HG03558 (cell line): ENCODE results near the gene RTN3.

Experiments used
- ATAC-seq: cut with Tn5 transposase; IDR thresholded peaks from one replicate; pipeline ENCODE4 v1.9.1; 2021; ENCODE audit warnings: moderate number of reproducible peaks; ENCODE audit not compliant: unreplicated experiment; ENCODE audit errors: extremely low read depth

The RTN3 gene

DNA sequence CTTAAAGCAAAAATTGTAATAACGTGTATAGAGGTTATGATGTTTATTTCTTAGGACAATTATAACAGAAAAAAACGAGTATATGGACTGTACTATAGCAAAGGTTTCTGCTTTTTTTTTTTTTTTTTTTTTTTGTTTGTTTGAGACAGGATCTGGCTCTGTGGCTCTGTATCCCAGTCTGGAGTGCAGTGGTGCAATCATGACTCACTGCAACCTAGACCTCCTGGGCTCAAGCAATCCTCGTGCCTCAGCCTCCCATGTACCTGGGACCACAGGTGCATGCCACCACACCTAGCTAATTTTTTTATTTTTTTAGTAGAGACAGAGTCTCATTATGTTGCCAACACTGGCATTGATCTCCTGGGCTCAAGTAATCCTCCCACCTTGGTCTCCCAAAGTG is 48.0 kb downstream of the RTN3 start:
- ATAC-seq = no peak

DNA sequence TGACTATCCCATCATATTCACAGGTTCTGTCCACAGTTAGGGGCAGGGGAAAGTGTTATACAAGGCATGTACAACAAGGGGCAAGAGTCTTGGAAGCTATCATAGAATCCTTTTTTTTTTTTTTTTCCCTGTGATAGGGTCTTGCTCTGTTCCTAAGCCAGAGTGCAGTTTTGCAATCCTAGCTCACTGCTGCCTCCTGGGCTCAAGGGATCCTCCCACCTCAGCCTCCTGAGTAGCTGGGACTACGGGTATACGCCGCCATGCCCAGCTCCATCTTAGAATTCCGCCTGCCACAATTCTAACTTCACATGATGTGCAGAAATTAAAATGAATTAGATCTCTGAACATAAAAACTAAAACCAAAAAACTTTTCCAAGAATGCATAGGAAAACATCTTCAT is 55.6 kb downstream of the RTN3 start:
- no peak for ATAC-seq

GRCh38 chr11:63737718-63738117 is 56.4 kb downstream of the RTN3 start:
- ATAC-seq = no peak

GRCh38 chr11:63738720-63739360 is 57.5 kb downstream of the RTN3 start:
- ATAC-seq = no peak

DNA sequence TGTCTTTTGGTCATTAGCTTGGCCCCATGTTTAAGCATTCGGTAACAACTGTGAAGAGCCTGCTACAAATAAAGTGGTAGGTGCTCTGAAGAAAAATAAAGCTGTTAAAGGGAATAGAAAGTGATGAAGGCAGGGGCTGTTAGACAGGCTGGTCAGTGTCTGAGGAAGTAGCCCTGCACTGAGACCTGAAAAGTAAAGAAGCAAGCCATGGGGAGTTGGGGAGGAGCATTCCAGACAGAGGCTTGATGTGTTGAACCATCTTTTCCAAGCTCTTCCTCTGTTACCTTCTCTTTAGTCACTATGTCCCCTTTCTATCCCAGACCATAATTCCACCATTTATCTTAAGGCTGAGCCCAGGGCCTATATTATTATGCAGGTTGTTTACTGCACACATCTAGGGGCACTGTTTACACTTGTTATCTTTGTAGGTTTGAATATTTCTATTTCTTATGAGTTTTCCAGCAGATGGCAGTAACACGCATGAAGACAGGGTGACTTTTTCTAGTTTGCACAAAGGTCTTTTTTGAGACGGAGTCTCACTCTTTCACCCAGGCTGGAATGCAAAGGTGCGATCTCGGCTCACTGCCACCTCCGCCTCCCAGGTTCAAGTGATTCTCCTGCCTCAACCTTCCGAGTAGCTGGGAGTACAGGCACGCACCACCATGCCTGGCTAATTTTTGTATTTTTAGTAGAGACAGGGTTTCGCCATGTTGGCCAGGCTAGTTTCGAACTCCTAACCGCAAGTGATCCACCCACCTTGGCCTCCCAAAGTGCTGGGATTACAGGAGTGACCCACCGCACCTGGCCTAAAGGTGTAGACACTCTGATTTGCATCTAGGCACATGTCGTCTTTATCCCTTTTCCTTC is 64.2 kb downstream of the RTN3 start:
- no peak for ATAC-seq

GRCh38 chr11:63747011-63747410 is 65.7 kb downstream of the RTN3 start:
- no peak for ATAC-seq

DNA sequence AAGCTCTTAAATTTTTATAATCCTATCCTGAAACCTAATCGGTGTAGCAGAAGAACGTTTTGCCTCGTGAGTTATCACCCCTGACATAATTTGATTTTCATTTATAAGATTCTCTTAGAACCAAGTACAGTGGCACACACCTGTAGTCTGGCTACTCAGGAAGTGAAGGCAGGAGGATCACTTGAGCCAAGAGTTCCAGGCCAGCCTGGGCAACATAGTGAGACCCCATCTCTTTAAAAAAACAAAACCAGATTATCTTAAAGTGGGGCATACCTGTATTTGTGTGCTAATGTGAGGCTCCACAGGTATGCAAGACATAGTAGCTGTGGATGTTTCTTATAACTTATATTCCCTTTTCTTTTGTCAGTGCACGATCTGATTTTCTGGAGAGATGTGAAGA is 68.3 kb downstream of the RTN3 start:
- ATAC-seq = no peak

DNA sequence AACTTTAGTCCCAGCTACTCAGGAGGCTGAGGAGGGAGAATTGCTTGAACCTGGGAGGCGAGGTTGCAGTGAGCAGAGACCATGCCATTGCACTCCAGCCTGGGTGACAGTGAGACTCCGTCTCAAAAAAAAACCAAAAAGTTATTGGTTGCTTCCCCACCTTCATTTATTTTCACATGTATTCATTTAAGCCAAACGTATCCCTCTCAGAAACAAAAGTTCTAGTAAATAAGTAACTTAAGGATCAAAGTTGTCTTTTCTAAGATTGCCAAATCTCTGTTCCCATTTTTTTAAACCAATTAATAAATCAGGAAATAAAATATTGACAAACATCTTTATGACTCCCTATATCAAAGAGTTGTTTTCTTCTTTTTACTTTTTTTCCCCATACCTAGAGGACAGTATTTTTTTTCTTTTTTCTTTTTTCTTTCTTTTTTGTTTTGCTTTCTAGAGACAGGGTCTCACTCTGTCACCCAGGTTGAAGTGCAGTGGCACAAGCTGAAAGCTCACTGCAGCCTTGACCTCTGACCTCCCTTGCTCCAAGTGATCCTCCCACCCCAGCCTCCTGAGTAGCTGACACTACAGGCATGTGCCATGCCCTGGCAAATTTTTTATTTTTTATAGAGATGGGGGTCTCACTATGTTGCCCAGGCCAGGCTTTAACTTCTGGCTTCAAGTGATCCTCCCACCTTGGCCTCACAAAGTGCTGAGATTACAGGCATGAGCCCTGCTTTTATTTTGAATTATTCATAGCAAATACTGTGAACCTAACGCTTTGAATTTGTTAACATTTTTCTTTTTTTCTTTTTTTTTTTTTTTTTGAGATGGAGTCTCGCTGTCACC is 75.8 kb downstream of the RTN3 start:
- no peak for ATAC-seq

DNA sequence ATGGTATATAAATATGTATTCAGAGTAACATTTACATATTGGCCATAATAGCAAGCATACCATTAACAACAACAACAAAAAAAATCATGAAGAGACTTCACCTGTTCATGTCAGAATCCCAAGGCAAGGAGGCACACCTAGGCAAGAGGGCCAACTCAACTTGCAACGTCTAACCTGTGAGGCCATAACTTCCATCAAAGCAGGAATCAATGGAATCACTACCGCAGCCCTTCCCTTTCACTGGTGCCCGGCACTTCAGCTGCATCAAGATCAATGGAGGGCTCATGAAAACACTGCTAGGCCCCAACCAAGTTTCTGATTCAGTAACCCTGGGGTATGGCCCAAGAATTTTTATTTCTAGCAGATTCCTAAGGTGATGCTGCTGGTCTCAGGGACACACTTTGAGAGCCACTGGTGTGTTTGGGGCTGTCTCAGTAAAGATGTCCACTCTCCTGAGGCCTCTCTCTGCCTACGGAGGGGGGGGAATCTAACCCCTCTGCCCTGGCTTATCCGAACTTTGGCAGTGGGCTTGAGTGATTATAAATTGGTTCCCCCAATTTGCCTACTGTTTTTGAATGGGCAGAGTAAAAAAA is 79.3 kb downstream of the RTN3 start:
- no peak for ATAC-seq

GRCh38 chr11:63761188-63761587 is 79.9 kb downstream of the RTN3 start:
- ATAC-seq = no peak

DNA sequence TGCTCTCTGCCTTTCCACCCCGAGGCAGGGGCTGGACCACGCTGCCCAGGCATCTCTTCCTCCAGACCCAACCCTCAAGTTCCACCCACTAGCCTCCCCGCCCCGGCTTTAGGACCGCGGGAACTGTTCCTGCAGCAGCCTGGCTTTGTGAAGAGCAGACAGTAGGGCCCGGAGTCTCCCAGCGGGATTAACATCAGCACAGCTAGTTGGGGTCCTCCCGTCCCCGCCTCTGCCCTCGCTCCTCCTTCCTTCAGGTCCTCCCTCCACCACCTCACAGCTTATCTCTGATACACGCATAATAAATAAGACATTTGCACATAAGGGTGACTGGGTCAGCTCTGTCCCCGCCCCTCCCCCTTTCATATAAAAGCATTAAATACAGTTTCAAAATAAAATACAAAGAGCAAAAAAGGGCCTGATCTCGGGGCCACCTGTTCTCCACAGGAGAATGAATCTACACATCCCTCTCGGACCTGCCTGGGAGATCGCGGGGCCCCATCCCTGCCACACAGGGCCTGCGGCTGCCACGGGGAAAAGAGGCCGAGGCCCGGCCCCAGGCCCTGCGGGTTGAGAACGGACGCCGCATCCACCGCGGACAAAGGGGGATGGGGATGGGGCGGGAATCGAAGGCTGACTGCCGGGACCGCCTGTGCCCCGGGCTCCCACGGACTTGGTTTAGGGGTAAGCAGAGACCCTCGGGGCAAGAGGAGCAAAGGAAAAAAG is 80.8 kb downstream of the RTN3 start:
- no peak for ATAC-seq

DNA sequence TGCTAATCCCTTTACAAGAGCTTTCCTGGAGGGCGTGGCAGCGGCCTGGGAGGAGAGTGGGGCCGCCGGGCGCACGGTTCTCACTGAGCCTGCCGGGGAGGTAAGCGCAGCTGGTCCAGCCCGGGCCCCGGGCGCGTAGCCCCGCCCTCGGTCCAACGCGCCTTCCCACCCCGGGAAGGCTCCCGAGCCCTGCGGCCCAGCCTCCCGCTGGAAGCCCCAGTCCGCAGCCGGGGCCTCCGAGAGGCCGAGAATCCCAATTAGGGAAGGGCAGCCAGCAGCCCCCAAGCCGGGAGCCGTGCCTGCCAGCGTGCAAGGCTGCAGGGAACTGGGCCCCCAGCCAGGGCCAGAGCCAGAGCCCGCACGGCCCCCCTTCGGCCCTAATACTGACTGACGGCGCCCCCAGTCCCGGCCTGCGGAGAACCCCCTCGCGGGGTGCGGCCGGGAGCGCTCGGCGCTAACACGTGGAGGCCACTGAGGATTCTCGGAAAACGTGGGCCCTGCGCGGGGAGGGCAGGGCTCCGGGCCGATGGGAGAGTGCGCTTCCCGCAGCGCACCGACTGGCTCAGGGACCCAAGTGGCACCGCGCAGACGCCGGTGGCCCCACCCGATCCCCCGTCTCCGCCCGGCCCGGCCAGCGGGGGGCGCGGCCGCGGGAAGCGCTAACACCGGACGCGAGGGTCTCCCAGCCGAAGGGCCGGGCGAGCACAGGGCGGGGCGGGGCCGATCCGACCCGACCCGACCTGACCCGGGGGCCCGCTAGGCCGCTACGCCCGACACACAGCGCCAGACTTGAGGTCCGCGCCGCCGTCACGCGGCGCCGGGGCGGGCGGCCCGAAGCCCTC is 81.6 kb downstream of the RTN3 start:
- ATAC-seq = no peak

DNA sequence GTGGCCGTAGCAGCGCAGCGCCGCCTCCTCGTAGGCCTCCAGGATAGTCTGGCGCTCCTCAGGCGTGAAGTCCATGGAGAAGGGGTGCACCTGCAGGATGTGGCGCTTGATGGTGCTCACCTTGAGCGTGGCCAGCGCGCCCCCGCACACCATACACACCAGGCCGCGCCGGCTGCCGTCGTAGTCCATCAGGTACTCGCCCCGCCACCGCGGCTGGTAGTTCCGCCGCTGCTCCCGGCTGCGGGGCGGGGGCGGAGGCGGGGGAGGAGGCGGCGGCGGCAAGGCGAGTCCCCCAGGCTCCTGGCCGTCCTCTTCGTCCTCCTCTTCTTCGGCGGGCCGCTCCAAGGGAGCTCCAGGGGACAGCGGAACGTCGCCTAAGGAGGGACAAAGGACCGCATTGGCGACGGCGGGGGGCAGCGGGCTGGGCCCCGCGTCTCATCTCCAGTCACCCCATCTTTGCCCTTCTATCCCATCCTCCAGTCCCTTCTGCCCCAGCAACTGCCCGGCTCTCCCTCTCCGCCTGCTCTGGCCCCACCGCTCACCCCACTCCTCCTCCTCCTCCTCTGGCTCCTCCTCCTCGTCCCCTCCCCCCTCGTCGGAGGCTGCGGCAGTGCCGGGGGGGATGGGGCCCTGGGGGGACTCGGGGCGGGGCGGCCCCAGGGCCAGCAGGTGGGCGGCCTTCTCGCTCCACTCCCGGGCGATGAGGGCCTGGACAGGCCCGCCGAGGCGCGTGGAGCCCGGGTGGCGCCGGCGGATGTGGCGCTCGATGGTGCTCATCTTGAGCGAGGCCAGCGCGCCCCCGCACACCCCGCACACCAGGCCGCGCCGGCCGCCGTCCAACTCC is 82.4 kb downstream of the RTN3 start:
- no peak for ATAC-seq

DNA sequence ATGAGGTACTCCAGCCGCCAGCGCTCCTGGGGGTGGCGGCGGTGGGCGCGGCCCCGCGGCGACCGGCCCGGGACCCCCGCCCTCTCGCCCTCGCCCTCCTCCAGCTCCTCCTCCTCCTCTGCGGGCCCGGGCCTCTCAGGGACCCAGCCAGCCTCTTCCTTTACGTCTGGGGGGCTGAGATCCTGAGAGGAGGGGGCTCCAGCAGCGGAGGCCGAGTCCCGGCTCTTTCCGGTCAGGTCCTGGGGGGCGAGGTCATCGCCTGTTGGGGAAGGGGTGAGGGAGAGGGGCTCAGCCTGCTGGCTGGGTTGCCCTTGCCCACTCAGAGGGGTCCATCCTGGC is 83.0 kb downstream of the RTN3 start:
- no peak for ATAC-seq

DNA sequence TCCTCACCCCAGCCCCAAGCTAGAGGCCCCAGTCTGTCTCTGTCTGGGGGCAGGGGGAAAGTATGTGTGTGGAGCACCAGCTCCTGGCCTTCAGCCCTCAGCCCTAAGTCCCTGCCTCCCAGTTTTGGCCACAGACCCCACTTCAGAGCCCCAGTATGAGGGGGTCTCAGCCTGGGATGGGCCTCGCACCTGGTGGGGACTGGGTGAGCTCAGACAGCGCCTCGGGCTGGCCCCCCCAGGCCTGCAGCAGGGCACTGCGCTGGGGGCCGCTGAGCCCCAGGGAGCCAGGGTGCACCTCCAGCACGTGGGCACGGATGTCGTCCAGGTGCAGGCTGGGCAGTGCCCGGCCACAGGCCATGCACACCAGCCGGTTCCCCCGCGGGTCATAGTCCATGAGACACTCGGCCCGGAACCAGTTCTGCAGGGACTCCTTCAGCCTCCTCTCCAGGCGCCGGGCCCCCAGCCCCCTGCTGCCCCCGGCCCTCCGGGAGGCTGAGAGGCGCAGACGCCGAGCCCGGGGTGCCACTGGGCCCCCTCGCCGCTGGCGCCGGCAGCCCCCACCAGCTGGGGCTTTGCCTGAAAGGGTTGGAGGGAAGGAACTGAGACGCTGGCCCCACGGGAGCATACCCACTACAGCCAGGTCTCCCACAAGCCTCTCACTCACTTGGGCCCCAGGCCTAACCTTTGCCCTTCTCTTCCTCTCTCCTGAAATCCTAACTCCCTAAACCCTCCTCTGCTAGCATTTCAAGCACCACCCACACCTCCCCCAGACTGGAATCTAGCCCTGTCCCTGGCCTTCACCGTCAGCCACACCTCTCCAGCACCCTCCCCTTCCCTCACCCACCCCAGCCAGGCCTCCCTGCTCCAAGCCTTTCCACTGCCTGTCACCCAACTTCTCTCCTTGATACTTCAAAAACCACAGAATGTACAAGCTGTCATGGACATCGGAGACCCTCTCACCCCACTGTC is 83.7 kb downstream of the RTN3 start:
- no peak for ATAC-seq

DNA sequence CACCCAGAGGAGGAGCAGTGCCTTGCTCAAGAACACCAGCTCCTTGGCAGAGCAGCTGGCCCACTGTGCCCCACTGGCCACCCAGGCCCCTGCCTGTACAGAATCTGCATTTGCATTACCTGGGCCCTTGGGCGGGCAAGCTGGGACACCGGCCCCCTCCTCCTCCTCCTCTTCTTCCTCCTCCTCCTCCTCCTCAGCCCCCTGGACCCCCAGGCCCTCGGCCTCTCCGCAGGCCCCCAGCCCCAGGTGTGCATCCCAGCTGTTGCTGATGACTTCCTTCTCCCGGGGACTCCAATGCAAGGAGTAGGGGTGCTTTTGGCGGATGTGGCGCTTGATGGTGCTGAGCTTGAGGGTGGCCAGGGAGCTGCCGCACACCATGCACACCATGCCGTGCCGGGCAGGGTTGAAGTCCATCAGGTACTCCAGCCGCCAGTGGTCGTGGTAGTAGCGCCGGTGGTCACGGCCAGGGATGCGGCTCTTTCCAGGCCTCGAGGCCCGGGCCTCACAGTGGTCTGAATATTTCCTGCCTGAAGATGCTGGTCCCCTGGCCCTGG is 84.5 kb downstream of the RTN3 start:
- no peak for ATAC-seq
